Testis (tissue), 2 donors: Measurements from ENCODE around the gene MZT2B.
"Not testable (repeated sequence)": the region's sequence is repeated elsewhere in the genome, so short reads cannot be mapped to it uniquely, and the experiment has no call there.

ENCODE experiments used
- POLR2A ChIP-seq: fragments of 450-650 bp; IDR thresholded peaks from one replicate; pipeline ENCODE4 v1.6.1; 2017; ENCODE audit warnings: antibody characterized with exemption, mild to moderate bottlenecking, moderate library complexity
- TF ChIP-seq, protein P1 (sequence below), 3 experiments: fragments of 450-650 bp in 2 of 3; fragments of 200-600 bp in 1 of 3; sonication (generic) in 1 of 3; IDR thresholded peaks; one replicate each; pipeline ENCODE4 v1.5.1; 2016 to 2019; ENCODE audit warnings: antibody characterized with exemption in 3 of 3, mild to moderate bottlenecking in 2 of 3, moderate library complexity in 1 of 3

DNA sequence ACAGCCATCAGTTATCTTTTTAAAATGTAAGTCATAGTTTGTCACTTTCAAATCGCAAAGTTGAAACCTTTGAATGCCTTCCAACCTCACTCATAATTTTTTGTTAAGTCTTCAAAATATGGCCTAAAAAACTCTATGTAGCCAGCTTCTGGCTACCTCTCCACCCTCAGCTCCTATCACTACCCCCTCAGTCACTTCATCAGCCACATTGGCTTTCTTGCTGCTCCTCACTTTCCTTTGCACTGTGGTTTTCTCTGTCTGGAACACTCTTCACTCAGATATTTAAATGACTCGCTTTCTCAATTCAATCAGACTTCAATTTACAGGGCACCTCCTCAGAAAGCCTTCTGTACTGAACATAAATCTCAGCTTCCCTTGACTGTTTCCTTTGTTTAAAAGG lies 51.0 kb downstream of the MZT2B start:
- TF ChIP-seq, protein P1, sequence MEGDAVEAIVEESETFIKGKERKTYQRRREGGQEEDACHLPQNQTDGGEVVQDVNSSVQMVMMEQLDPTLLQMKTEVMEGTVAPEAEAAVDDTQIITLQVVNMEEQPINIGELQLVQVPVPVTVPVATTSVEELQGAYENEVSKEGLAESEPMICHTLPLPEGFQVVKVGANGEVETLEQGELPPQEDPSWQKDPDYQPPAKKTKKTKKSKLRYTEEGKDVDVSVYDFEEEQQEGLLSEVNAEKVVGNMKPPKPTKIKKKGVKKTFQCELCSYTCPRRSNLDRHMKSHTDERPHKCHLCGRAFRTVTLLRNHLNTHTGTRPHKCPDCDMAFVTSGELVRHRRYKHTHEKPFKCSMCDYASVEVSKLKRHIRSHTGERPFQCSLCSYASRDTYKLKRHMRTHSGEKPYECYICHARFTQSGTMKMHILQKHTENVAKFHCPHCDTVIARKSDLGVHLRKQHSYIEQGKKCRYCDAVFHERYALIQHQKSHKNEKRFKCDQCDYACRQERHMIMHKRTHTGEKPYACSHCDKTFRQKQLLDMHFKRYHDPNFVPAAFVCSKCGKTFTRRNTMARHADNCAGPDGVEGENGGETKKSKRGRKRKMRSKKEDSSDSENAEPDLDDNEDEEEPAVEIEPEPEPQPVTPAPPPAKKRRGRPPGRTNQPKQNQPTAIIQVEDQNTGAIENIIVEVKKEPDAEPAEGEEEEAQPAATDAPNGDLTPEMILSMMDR (IDR thresholded peaks at IDR 0.05) = not testable (repeated sequence)
- TF ChIP-seq POLR2A = not testable (repeated sequence)
